GM21515 (cell line): Measurements from ENCODE around the gene CBR1.
A peak's percentile ranks its signal among the peaks of the same experiment; 100 is the strongest.

Experiments used
- ATAC-seq: cut with Tn5 transposase; IDR thresholded peaks from one replicate; pipeline ENCODE4 v1.9.1; 2021; ENCODE audit not compliant: unreplicated experiment

Gene CBR1

DNA sequence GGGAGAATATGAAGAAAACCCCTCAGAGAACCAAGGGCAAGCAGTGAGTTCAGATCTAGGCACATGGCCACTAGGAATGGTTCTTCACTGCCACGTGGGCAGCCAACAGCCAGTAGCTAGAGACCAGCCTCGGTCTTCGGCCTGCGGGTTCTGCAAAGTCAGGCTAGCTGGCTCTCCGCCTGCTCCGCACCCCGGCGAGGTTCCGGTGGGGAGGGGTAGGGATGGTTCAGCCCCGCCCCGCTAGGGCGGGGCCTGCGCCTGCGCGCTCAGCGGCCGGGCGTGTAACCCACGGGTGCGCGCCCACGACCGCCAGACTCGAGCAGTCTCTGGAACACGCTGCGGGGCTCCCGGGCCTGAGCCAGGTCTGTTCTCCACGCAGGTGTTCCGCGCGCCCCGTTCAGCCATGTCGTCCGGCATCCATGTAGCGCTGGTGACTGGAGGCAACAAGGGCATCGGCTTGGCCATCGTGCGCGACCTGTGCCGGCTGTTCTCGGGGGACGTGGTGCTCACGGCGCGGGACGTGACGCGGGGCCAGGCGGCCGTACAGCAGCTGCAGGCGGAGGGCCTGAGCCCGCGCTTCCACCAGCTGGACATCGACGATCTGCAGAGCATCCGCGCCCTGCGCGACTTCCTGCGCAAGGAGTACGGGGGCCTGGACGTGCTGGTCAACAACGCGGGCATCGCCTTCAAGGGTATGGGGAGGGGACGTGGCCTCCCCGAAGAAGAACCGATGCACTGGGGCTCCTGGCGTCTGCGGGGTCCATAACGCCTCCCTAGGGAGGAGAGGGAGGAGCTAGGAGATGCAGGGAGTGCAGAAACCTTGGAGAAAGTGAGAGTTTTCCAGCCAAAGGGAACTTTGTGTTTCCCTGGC is at the start of gene CBR1:
Gene CBR1, plus strand, starts transcription at position 312 of the 871 bp plus-strand sequence. Its CDS starts 92 bp downstream, at position 404.
- ATAC-seq, result peak; percentile 95

DNA sequence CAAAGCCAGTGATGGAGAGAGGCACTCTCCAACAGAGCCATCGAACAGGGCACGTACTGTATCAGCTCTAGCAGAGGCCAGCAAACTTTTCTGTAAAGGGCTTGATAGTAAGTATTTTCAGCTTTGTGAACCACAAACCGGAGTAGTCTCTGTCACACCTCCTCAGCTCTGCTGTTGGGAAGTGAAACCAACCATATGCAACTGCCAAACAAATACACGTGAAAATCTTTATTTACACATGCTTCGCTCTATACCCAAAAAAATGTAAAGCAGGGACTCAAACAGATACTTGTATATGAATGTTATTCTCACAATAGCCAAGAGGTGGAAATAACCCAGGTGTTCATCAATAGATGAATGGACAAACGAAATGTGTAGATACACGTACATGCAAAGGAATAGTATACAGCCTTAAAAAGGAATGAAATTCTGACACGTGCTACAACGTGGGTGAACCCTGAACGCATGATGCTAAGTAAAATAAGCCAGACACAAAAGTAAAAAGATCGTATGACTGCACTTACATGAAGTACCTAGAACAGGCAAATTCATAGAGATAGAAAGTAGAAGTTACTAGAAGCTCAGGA is 48.5 kb upstream of the CBR1 start:
- ATAC-seq, result peak; percentile 75

DNA sequence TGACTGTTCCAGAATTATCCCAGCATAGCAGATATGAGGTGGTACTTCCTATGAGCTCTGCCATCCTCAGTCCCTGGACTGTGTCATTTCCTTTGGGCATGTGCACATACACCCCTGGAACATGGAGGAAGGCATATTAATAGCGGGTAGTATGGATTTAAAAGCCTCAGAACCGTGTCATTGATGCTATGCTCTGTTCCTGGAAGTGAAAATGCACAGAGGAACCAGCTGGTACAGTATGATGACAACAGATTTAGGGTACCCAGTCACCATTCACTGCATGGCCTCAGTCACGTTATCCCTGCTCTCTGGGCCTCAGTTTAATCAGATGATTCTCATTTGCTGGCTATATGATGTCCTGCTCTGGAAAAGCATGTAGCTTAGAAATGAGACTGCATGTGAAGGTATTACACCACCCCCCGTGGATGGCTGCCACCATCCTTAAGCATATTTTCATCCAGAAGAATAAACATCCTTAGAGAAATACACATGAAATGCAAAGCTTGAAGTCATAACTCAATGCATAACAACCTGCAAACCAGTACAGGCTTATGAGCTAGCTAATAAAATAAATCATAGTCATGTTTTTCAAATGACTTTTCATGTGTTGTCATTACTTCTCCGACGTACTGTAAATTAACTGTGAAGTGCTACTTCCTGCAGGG is 47.3 kb upstream of the CBR1 start:
- no peak for ATAC-seq

DNA sequence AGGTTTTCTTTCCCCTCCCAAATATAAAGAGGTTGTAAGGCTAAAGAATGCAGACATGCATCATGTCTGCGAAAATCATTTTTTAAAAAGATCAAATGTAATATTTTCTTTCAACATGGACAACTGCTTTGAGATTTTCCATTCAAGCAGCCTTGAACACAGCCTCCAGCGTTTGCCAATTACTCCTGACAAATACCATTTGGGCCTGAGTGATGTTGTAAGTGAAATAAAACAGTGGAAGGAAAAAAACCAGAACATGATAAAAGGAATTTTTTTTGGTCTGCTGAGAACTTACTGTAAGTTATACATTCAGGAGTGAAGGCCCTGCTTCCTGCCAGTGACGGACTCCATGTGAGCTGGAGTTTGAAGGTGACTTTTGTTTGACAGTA is 46.7 kb upstream of the CBR1 start:
- no peak for ATAC-seq

DNA sequence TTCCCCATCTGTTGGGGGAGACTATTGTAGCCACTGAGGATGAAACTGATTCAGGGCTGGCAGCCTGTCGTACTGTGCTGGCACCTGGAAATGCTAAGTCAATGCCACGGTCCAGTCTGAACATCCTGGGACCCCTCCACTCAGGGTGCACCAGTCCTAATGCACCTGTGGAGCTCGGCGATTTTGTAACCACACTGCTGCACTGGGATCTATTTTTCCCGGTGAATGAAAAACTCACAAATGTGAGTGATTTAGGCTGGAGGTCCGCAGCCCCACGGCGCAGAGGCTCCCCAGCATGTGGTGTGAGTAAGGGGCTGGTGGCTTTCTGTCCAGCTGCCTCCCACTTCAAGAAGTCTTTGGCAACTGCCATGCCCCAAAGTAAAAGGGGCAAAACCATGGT is 45.0 kb upstream of the CBR1 start:
- ATAC-seq, result no peak

DNA sequence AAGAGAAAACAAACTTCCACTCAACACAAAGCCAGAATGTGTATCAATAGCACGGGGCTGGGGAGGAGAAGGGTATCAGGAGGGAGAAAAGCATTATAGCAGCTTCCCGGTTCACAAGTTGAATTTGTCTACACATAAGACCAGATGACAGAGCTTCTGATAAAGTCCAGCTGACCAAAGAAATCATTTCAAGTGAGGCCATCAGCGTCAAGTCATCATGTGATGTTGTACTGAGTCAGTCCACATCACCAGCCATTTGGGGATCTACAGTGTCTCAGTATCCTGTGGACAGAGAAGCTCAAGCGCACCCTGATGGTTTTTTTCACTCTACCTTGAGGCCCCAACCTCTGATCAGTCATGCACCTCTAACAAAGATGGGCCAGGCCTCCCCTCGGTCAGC is 42.5 kb upstream of the CBR1 start:
- ATAC-seq, result no peak

DNA sequence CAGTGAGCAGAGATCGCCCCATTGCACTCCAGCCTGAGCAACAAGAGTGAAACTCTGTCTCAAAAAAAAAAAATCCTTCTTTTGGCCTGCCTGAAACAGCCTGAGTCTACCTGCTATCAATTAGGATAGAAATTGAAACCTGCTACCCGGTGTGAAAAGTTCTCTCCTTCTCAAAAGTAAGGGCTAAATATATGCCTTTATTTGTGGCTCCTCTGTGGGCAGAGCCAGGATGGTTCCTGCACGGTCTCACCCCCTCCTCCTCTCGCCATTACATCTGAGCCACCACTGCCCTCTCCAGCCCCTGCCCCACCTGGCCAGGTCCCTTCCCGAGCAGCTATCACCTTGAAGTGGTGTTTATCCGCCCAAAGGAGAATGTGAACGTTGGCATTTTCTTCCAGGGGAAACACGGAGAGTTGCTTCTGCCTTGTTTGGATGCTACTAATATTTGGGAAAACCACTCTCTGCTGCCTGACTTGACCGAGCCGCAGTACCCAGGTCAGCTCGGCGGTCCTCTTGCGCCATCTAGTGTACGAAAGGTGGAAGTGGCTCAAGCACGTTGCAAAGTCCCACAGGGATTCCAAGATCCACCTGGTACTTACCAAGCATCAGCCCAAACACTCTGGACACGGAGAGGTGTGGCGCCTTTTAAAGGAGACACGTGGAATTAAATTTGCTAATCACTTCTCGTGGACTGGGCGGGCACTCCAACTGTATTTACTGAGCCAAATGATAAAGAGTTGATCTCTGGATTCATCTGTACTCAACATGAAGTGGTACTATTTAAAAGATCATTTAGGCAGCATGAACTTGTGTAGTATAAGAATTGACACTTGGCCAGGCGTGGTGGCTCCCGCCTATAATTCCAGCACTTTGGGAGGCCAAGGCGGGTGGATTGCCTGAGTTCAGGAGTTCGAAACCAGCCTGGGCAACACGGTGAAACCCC is 41.4 kb upstream of the CBR1 start:
- ATAC-seq, result peak; percentile 76

DNA sequence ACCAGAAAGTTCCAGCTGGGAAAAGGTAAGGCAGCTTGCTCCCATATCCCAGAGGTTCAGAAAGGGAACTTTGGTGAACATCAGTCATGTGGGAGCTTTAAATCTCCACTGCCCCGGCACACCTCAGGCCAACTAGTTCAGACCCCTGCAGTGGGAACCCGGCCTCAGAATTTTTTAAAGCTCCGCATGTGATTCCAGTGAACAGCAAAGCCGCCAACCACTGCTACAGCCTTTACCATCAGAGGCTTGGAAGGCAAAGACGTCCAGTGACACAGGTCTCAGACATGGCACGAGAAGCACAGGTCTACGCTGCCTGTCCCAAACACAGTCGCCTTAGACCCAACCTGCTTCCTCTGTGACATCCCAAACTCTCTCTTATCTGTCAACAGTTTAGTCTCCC is 40.5 kb upstream of the CBR1 start:
- no peak for ATAC-seq

DNA sequence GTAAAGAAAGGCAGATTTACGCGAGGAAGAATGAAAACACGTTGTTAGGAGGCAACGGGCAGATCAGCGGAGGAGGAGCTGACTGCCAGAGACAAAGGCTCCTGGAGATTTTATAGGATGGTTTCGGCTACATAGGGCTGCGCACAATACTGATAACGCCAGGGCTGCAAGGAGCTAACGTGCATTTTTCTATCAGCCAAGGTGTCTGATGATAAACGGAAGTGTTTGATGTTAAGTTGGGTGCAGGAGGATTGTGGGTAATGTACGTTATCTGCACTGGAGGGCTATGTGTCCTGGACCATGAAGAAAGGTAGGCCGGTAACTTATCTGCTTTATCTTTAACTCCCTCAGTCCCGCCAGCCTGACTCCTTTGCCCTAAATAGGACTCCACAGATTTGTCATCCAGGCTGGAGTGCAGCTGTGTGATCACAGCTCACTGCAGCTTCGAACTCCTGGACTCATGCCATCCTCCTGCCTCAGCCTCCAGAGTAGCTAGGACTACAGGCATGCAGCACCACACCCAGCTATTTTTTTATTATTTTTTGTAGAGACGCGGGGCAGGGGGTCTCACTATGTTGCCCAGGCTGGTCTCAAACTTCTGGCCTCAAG is 39.1 kb upstream of the CBR1 start:
- ATAC-seq, result no peak

DNA sequence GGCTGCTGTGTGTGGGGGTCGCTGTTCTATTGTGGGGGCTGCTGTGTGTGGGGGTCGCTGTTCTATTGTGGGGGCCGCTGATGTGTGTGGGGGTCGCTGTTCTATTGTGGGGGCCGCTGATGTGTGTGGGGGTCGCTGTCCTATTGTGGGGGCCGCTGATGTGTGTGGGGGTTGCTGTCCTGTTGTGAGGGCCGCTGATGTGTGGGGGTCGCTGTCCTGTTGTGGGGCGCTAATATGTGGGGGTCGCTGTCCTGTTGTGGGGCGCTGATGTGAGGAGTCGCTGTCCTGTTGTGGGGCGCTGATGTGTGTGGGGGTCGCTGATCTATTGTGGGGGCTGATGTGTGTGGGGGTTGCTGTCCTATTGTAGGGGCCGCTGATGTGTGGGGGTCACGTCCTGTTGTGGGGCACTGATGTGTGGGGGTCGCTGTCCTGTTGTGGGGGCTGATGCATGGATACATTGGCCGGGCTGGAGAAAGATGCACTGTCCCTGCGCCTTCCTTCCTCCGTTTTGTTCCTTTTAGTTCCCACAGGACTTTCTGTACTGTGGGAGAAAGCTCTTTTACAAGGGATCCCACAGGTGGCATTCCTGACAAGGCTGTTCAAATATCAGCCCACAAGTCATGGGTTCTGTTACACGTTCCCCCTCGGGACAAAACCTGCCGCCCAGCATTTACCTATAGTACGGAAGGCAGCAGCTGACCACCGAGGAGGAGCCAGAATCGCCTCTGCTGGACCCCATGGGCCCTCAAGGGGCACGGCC is 37.0 kb upstream of the CBR1 start:
- no peak for ATAC-seq

DNA sequence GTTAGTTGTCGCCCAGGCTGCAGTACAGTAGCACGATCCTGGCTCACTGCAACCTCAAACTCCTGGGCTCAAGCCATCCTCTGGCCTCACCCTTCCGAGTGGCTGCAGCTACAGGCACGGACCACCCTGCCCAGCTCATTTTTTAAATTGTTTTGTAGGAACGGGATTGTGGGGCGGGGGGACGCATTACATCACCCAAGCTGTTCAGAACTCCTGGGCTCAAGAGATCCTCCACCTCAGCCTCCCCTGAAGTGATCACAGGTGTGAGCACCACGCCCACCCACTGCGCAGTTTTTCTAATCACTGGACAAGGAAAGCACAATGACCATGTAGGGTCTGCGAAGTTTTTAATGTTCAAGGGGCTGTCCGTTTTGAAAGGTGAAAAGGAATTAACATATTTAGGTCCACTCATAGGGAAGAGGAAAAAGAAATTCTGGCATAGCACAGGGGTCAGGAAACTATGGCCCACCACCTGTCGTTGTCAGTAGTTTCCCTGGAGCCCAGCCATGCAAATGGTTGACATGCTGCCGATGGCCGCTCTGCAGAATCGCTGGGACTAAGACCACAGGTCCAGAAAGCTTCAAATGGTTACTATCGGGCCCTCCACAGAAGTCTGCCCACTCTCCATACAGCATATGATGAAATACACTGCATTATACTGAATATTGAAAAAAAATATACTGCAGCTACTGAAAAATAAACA is 35.5 kb upstream of the CBR1 start:
- no peak for ATAC-seq

DNA sequence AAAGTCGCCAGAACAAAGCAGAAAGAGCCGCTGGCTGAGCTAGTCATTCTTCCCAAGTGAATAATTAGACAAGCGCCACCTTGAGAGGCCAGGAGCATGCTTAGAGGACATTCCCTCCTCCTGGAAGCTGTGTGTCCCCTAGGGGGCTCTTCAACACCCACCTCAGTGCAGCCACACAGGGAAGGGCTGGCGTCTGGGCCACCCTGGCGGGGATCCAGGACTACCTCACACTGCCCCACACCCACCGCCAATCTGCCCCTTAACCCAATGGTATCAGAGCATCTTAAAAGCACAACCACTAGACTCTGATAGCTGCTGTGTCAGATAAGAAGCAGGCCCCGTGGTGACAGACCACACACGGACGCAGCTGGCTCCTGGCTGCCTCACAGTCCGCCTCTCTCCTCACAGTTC is 34.4 kb upstream of the CBR1 start:
- no peak for ATAC-seq

DNA sequence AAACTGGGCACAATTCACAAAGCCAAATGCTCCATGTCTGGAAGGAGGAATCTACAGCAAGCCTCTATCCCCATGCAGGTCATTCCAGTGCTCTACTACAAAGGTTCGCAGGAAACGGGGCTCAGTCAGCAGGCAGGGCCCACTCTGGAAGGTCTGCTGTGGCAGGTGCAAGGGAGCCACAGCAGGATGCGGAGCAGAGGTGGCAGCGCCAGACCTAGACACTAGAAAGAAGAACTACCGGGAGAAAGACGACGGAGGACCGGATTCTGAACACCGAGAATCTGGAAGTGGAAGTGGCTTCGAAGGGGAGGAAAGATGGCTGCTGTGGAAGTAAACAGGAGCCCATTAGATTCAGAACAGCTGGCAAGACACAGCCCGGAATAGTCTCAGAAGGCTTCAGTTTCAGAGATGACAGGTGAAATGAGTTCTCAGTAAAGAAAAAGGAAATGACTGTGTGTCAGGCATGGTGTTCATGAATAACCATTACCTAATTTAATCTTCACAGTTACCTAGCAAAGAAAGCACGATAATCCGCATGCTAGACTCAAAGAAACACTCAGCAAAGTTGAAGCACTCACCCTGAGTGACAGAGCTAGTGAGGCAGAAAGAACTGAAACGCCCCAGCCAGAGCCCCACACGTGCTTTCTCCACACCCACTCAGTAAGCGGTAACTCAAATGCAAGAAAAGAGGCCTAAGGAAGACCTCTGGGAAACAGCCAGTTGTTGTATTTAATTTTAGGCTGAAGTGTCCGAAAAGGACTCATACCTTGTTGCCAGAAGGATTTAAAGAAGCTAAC is 30.9 kb upstream of the CBR1 start:
- ATAC-seq, result no peak

DNA sequence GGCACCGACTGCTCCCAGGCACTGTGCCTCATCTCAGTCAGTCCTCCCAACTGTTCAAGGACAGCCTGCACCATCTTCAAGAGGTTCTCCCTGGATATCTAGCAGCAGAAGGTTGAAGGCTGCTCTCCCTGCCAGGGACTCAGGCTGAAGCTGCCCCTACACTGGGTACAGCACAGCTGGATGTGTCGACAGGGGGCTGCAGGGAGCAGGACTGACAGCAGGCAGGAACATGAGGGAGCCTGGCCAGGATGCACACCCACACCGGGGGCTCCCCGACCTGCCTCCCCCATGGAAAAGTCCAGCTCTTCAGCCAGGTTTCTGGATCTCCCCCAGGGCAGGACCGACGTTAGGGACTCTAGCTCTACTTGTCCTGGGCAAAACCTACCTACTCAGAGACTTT is 30.0 kb upstream of the CBR1 start:
- ATAC-seq, result no peak

DNA sequence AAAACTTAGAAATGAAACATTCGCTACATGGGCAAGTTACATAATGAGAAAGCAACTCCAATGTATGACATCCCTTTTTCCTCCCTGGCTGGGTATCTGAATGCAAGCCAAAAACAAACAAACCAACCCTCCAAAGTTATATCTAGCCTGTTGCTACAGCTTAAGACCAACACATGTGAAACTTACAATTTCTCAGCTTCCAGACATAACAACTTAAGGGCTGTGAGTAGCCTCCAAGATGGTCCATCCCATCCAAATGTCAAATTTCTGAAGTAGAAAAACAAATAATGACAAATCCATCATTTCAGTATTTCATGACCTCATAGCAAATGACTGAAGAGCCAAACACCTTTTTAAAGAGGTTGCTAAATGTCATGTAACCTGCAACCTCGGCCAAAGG is 29.4 kb upstream of the CBR1 start:
- no peak for ATAC-seq

DNA sequence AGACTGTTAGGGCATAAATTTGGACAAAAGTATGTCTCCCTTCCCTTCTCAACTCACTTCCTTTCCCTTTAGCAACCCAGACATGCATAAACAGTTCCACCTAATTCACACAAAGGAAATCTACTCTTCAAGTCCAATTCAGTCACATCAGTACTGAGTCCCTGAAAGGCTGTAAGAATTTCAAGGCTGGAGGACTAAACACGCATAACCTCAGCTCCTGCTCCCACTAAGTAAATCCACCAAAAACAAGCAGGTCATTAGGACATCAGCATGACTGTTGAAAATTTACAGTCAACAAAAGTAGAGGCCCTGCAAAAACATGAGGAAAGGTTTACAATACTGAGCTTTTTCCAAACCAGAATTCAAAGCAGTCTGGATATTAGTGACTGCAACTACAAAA is 27.9 kb upstream of the CBR1 start:
- ATAC-seq, result no peak

DNA sequence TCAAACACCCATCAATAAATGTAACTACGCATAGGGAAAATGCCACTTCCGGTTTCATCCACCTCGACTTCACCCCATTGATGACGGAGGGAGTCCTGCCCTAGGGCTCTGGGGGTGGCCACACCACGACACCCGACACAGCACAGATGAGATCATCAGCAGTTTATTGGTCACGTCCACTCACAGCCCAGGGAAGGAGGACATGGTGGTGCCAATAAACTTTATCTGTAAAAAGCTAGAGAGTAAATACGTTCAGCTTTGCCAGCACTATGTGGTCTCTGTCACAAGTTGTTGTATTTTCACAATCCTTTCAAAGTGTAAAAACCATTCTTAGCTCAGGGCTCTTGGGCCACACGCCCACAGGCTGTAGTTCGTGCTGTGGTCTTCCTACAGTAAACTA is 25.8 kb upstream of the CBR1 start:
- ATAC-seq, result no peak

DNA sequence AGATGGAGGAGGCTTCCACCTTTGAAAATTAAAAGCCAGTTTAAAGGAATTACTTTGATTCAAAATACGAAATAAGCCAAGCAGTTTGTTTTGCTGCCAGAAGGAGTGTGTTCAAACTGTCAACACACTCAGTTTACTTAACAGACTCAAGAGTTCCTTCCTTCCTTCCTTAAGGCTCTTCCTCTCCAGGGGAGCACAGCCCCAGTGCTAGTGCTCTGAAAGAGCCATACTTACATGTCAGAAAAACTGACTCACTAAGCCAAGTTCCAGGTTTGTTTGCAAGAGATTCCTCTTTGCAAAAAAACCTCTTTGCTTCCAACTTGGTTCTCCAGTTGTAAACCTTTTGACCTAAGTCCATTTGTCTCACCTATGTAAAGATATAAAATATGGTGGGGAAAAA is 23.8 kb upstream of the CBR1 start:
- ATAC-seq, result no peak

DNA sequence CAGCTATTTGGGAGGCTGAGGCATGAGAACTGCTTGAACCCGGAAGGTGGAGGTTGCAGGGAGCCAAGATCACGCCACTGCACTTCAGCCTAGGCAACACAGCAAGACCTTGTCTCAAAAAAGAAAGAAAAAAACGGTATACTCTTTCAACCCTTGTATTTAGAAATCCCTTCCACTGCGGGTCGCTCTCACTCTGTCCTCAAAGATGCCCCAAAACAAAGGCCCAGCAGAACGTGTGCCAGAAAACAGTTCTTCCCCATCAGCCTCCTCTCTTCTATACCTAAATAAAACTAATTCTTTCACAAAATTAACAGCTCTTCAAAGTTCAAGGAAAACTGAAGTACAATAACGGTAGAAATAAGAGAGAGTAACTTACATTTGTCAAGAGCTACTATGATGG is 22.7 kb upstream of the CBR1 start:
- ATAC-seq, result no peak
